GM12875 (cell line): ENCODE data around the gene LRRC75A.

ENCODE experiments used
- H3K4me3 ChIP-seq: one replicate; pipeline ENCODE4 v1.5.1; 2011; ENCODE audit warnings: low read depth, low read length, control low read depth
- CTCF ChIP-seq: IDR thresholded peaks from 2 replicates; pipeline ENCODE4 v1.5.1; 2011; ENCODE audit warnings: low read depth, mild to moderate bottlenecking, control low read depth, inconsistent platforms, low read length, moderate library complexity, borderline replicate concordance; ENCODE audit not compliant: insufficient read depth

The LRRC75A gene

GRCh38 chr17:16438557-16439302 lies 53.3 kb downstream of the LRRC75A start:
- no peak for TF ChIP-seq CTCF
- H3K4me3 ChIP-seq = peak overlapping the region; percentile 83

- TF ChIP-seq CTCF = no peak
- H3K4me3 ChIP-seq = peak overlapping the region; percentile 62
Observed at GRCh38 chr17:16438173-16438556, 53.8 kb downstream of the LRRC75A start.

GRCh38 chr17:16437083-16437482 lies 54.9 kb downstream of the LRRC75A start:
- no peak for TF ChIP-seq CTCF
- H3K4me3 ChIP-seq = no peak overlapping the region

- no peak overlapping the region for H3K4me3 ChIP-seq
- no peak for TF ChIP-seq CTCF
Observed at GRCh38 chr17:16435925-16436886, 55.8 kb downstream of the LRRC75A start.

- no peak for TF ChIP-seq CTCF
- no peak overlapping the region for H3K4me3 ChIP-seq
Observed at GRCh38 chr17:16434662-16435061, 57.3 kb downstream of the LRRC75A start.

GRCh38 chr17:16433514-16433913 lies 58.5 kb downstream of the LRRC75A start:
- no peak overlapping the region for H3K4me3 ChIP-seq
- no peak for TF ChIP-seq CTCF
